Thoracic aorta (tissue), 2 donors: ENCODE results near the gene ARAP2. TPM values are rescaled to one million over a fixed set of nuclear protein-coding genes. Genes with fewer than 3 reads are reported as not detected.

Experiments
- ATAC-seq: fragments of 150-250 bp; one replicate; pipeline ENCODE4 v1.8.0; 2017; ENCODE audit warnings: low read depth; ENCODE audit not compliant: insufficient number of reproducible peaks, low FRiP score
- DNase-seq: peaks from one replicate; pipeline ENCODE4 v3.0.0-alpha.2; 2020; ENCODE audit warnings: low spot score
- H3K27ac ChIP-seq, 2 donors: fragments of 200-600 bp; sonication (generic); 1 replicate in 1 of 2; 2 replicates in 1 of 2; pipeline ENCODE4 v1.5.1; 2016; ENCODE audit warnings: mild to moderate bottlenecking in 2 of 2, moderate library complexity in 2 of 2
- H3K27me3 ChIP-seq: fragments of 200-600 bp; sonication (generic); replicated peaks from 2 replicates; pipeline ENCODE4 v1.6.0; 2016; ENCODE audit warnings: mild to moderate bottlenecking; ENCODE audit not compliant: insufficient read depth
- H3K36me3 ChIP-seq: fragments of 200-600 bp; sonication (generic); one replicate; pipeline ENCODE4 v1.5.1; 2016
- H3K4me1 ChIP-seq, 2 donors: fragments of 200-600 bp; sonication (generic); 1 replicate in 1 of 2; 2 replicates in 1 of 2; pipeline versions ENCODE4 v1.5.1 to v1.6.0; 2016; ENCODE audit warnings: low read depth in 2 of 2, mild to moderate bottlenecking in 1 of 2; ENCODE audit not compliant: control insufficient read depth in 1 of 2
- H3K4me3 ChIP-seq: fragments of 200-600 bp; sonication (generic); 2 replicates; pipeline ENCODE4 v1.5.1; 2016; ENCODE audit warnings: mild to moderate bottlenecking
- H3K9me3 ChIP-seq: fragments of 200-600 bp; sonication (generic); 2 replicates; pipeline ENCODE4 v1.5.1; 2016
- CTCF ChIP-seq: fragments of 200-600 bp; sonication (generic); IDR thresholded peaks from one replicate; pipeline ENCODE4 v1.5.1; 2019; ENCODE audit warnings: antibody characterized with exemption
- total RNA-seq, 2 donors: library from RNA; depleted of rRNA; stranded (reverse); fragments of >200 nt; gene quantifications; one replicate each; pipeline versions ENCODE4 v1.1.0 to v1.2.3, GENCODE V29; 2016

The ARAP2 gene
- total RNA-seq, 2 donors from 2014 or later: 8.3 to 25.3 TPM

GRCh38 chr4:36065274-36065871 lies 178.9 kb downstream of the ARAP2 start:
- no peak overlapping the region for H3K27ac ChIP-seq
- H3K36me3 ChIP-seq: no peaks in the 10 kb centered on the region
- TF ChIP-seq CTCF: no peak
- no peak for DNase-seq
- no peak for ATAC-seq
- no peak overlapping the region for H3K4me3 ChIP-seq
- H3K9me3 ChIP-seq: no peaks in the 10 kb centered on the region
- H3K4me1 ChIP-seq: no peaks in the 10 kb centered on the region
- no peaks in the 10 kb centered on the region for H3K27me3 ChIP-seq

GRCh38 chr4:36064117-36064516 lies 180.2 kb downstream of the ARAP2 start:
- Histone ChIP-seq H3K27me3 (no peaks in the 10 kb centered on the region), H3K4me3 (no peak overlapping the region)

GRCh38 chr4:36056136-36056535 lies 188.2 kb downstream of the ARAP2 start:
- H3K9me3 ChIP-seq: no peaks in the 10 kb centered on the region
- DNase-seq (no peak), ATAC-seq (no peak)
- TF ChIP-seq CTCF: no peak
- H3K4me1 ChIP-seq: no peaks in the 10 kb centered on the region
- no peak overlapping the region for H3K27ac ChIP-seq
- H3K27me3 ChIP-seq: no peaks in the 10 kb centered on the region
- no peaks in the 10 kb centered on the region for H3K36me3 ChIP-seq
- no peak overlapping the region for H3K4me3 ChIP-seq

More at GRCh38 chr4:36064117-36064516, 180.2 kb downstream of the ARAP2 start:
- H3K9me3 ChIP-seq: no peaks in the 10 kb centered on the region
- no peak overlapping the region for H3K27ac ChIP-seq
- no peaks in the 10 kb centered on the region for H3K4me1 ChIP-seq
- ATAC-seq (no peak), DNase-seq (no peak)
- no peaks in the 10 kb centered on the region for H3K36me3 ChIP-seq
- TF ChIP-seq CTCF: no peak

GRCh38 chr4:36054694-36055422 lies 189.5 kb downstream of the ARAP2 start:
- Histone ChIP-seq H3K27me3 (no peaks in the 10 kb centered on the region), H3K9me3 (no peaks in the 10 kb centered on the region), H3K4me3 (no peak overlapping the region), H3K4me1 (no peaks in the 10 kb centered on the region), H3K27ac (no peak overlapping the region), H3K36me3 (no peaks in the 10 kb centered on the region)
- ATAC-seq (no peak), DNase-seq (no peak)
- TF ChIP-seq CTCF: no peak

- no peak for ATAC-seq
- DNase-seq: no peak
- Histone ChIP-seq H3K4me1 (no peaks in the 10 kb centered on the region), H3K4me3 (no peak overlapping the region), H3K27ac (no peak overlapping the region), H3K27me3 (no peaks in the 10 kb centered on the region), H3K36me3 (no peaks in the 10 kb centered on the region), H3K9me3 (no peaks in the 10 kb centered on the region)
- TF ChIP-seq CTCF: no peak
These were observed 190.4 kb downstream of the ARAP2 start for GRCh38 chr4:36053930-36054329.
